PC-9 (cell line): Measurements from ENCODE around the gene GART. TPM values are rescaled to one million over a fixed set of nuclear protein-coding genes. Genes with fewer than 3 reads are reported as not detected.

Experiments
- BruUV-seq: library from RNA; stranded (reverse); fragments of 400-500 nt; replicated peaks from 2 replicates; lab custom pipeline; 2021; lab: Mats Ljungman, UMichigan
- CTCF ChIA-PET: fragments of 300-600 bp; sonication (Branson Sonifier 250); formaldehyde crosslinking; loops from one replicate; lab custom pipeline; 2022; ENCODE audit warnings: antibody characterized with exemption; lab: Charles Lee
- POLR2A ChIA-PET: fragments of 300-600 bp; sonication (Branson Sonifier 250); formaldehyde crosslinking; loops from one replicate; lab custom pipeline; 2022; ENCODE audit warnings: antibody characterized with exemption; ENCODE audit not compliant: unreplicated experiment; lab: Charles Lee
- DNase-seq, 2 experiments: peaks; one replicate each; pipeline versions ENCODE4 v3.0.0 to v3.0.0-alpha.2; 2015 to 2022; ENCODE audit warnings: mixed read lengths in 1 of 2
- H2AFZ ChIP-seq: fragments of 200-600 bp; sonication (generic); 2 replicates; pipeline ENCODE4 v1.8.1; 2017; ENCODE audit warnings: antibody characterized with exemption
- H3F3A ChIP-seq: fragments of 200-600 bp; sonication (generic); 2 replicates; pipeline ENCODE4 v1.8.1; 2017; ENCODE audit warnings: antibody characterized with exemption, mild to moderate bottlenecking, low read depth; ENCODE audit not compliant: insufficient read depth
- H3K27ac ChIP-seq: fragments of 200-600 bp; sonication (generic); 2 replicates; pipeline ENCODE4 v1.6.1; 2016; ENCODE audit warnings: mixed run types
- H3K27me3 ChIP-seq: fragments of 200-600 bp; sonication (generic); 2 replicates; pipeline ENCODE4 v1.6.1; 2016; ENCODE audit warnings: low read depth, mixed run types; ENCODE audit not compliant: insufficient read depth
- H3K36me3 ChIP-seq: fragments of 200-600 bp; sonication (generic); 2 replicates; pipeline ENCODE4 v1.6.1; 2016; ENCODE audit warnings: low read depth, mixed run types
- H3K4me1 ChIP-seq: fragments of 200-600 bp; sonication (generic); replicated peaks from 2 replicates; pipeline ENCODE4 v1.6.1; 2016; ENCODE audit warnings: mixed run types; ENCODE audit not compliant: insufficient read depth
- H3K4me2 ChIP-seq: fragments of 200-600 bp; sonication (generic); 2 replicates; pipeline ENCODE4 v1.6.1; 2017; ENCODE audit warnings: mixed run types
- H3K4me3 ChIP-seq: fragments of 200-600 bp; sonication (generic); 2 replicates; pipeline ENCODE4 v1.6.1; 2016; ENCODE audit warnings: mixed run types
- H3K79me2 ChIP-seq: fragments of 200-600 bp; sonication (generic); 2 replicates; pipeline ENCODE4 v1.6.1; 2017; ENCODE audit warnings: low read depth, mixed run types
- H3K9me2 ChIP-seq: fragments of 200-600 bp; sonication (generic); 2 replicates; pipeline ENCODE4 v1.8.1; 2017; ENCODE audit warnings: mild to moderate bottlenecking; ENCODE audit not compliant: insufficient read depth
- H3K9me3 ChIP-seq: fragments of 200-600 bp; sonication (generic); 2 replicates; pipeline ENCODE4 v1.8.1; 2016; ENCODE audit warnings: low read depth; ENCODE audit not compliant: insufficient read depth
- H4K20me1 ChIP-seq: fragments of 200-600 bp; sonication (generic); 2 replicates; pipeline ENCODE4 v1.8.1; 2017; ENCODE audit not compliant: insufficient read depth
- EZH2 ChIP-seq: fragments of 200-600 bp; sonication (generic); IDR thresholded peaks from 2 replicates; pipeline ENCODE4 v1.8.0; 2017; ENCODE audit warnings: antibody characterized with exemption, low read depth
- intact Hi-C: fragments of 100-400 bp; cut with micrococcal nuclease; formaldehyde crosslinking; loops from one replicate; pipeline ENCODE4 v1.10.0; 2022; ENCODE audit not compliant: unreplicated experiment
- total RNA-seq: library from RNA; stranded (reverse); gene quantifications from 2 replicates; pipeline ENCODE4 v1.2.3, GENCODE V29; 2021
- TF ChIP-seq, protein P1 (sequence below): fragments of 200-600 bp; sonication (generic); conservative IDR thresholded peaks from 2 replicates; pipeline ENCODE4 v1.6.1; 2017; ENCODE audit warnings: mixed run types, antibody characterized with exemption, mild to moderate bottlenecking, moderate library complexity

The GART gene
- total RNA-seq, 1 experiment from 2014 or later = 121 TPM

- no peaks in the 10 kb centered on the region for H3K4me1 ChIP-seq
- H3F3A ChIP-seq = peaks cover 20% of the 10 kb centered on the region; the same call in 1 of the 2 replicates
- H3K27me3 ChIP-seq = no peaks in the 10 kb centered on the region
- H3K36me3 ChIP-seq = peaks cover 16% of the 10 kb centered on the region
- H3K9me2 ChIP-seq = no peaks in the 10 kb centered on the region
- no TSS peak for BruUV-seq
- TF ChIP-seq, protein P1, sequence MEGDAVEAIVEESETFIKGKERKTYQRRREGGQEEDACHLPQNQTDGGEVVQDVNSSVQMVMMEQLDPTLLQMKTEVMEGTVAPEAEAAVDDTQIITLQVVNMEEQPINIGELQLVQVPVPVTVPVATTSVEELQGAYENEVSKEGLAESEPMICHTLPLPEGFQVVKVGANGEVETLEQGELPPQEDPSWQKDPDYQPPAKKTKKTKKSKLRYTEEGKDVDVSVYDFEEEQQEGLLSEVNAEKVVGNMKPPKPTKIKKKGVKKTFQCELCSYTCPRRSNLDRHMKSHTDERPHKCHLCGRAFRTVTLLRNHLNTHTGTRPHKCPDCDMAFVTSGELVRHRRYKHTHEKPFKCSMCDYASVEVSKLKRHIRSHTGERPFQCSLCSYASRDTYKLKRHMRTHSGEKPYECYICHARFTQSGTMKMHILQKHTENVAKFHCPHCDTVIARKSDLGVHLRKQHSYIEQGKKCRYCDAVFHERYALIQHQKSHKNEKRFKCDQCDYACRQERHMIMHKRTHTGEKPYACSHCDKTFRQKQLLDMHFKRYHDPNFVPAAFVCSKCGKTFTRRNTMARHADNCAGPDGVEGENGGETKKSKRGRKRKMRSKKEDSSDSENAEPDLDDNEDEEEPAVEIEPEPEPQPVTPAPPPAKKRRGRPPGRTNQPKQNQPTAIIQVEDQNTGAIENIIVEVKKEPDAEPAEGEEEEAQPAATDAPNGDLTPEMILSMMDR = no peak
- TF ChIP-seq EZH2 = no peak
- peaks cover 11% of the 10 kb centered on the region for H4K20me1 ChIP-seq
- H3K9me3 ChIP-seq = no peaks in the 10 kb centered on the region
- ChIA-PET POLR2A (no interaction called here), CTCF (interaction anchor here (0.7 kb wide), 1 partner anchor 11 kb away, joined by 6 read pairs; no protein-coding TSS in a partner anchor)
- DNase-seq = no peak
- no peak overlapping the region for H3K27ac ChIP-seq
- no peaks in the 10 kb centered on the region for H3K79me2 ChIP-seq
- intact Hi-C loops = no loop called here
- no peak overlapping the region for H3K4me3 ChIP-seq
- no peak overlapping the region for H3K4me2 ChIP-seq
- H2AFZ ChIP-seq = no peak overlapping the region
Measured at GRCh38 chr21:33572350-33572749, 30.4 kb upstream of the GART start.

GRCh38 chr21:33569991-33570390 is 28.1 kb upstream of the GART start:
- no peak overlapping the region for H3K27ac ChIP-seq
- no TSS peak for BruUV-seq
- no peak overlapping the region for H3K4me3 ChIP-seq
- peaks cover 20% of the 10 kb centered on the region for H3K36me3 ChIP-seq
- no peaks in the 10 kb centered on the region for H3K27me3 ChIP-seq
- H3K9me3 ChIP-seq = no peaks in the 10 kb centered on the region
- no peaks in the 10 kb centered on the region for H3K9me2 ChIP-seq
- H2AFZ ChIP-seq = no peak overlapping the region
- no peak for TF ChIP-seq EZH2
- TF ChIP-seq, protein P1 = no peak
- H3K4me1 ChIP-seq = no peaks in the 10 kb centered on the region
- no peak overlapping the region for H3K4me2 ChIP-seq
- ChIA-PET POLR2A (no interaction called here), CTCF (no interaction called here)
- H4K20me1 ChIP-seq = peaks cover 15% of the 10 kb centered on the region
- H3F3A ChIP-seq = peaks cover 20% of the 10 kb centered on the region; the same call in 1 of the 2 replicates
- no peak for DNase-seq
- intact Hi-C loops = no loop called here
- H3K79me2 ChIP-seq = no peaks in the 10 kb centered on the region

GRCh38 chr21:33568448-33568847 is 26.5 kb upstream of the GART start:
- TF ChIP-seq, protein P1 = no peak
- TF ChIP-seq EZH2 = no peak

More at GRCh38 chr21:33568448-33568847, 26.5 kb upstream of the GART start:
- peaks cover 20% of the 10 kb centered on the region for H3K36me3 ChIP-seq
- 0 out of 2 replicates have a peak, but pooled peaks cover 2% of the 10 kb centered on the region for H3K79me2 ChIP-seq
- BruUV-seq = no TSS peak
- POLR2A ChIA-PET = interaction anchor here (0.9 kb wide), 1 partner anchor 276 kb away, joined by 4 read pairs; no protein-coding TSS in a partner anchor
- peaks cover 15% of the 10 kb centered on the region for H4K20me1 ChIP-seq
- no peaks in the 10 kb centered on the region for H3K9me3 ChIP-seq
- CTCF ChIA-PET = no interaction called here
- H3F3A ChIP-seq = peaks cover 11% of the 10 kb centered on the region; the same call in 1 of the 2 replicates
- H2AFZ ChIP-seq = no peak overlapping the region
- H3K9me2 ChIP-seq = no peaks in the 10 kb centered on the region
- H3K4me2 ChIP-seq = no peak overlapping the region
- DNase-seq = no peak
- no peak overlapping the region for H3K4me3 ChIP-seq
- H3K27ac ChIP-seq = no peak overlapping the region
- no peaks in the 10 kb centered on the region for H3K4me1 ChIP-seq
- H3K27me3 ChIP-seq = no peaks in the 10 kb centered on the region
- intact Hi-C loops = no loop called here
